HG02763 (cell line): ENCODE measurements around the gene GARIN6.
A peak's percentile ranks its signal among the peaks of the same experiment; 100 is the strongest.
"Not testable (repeated sequence)": the region's sequence is repeated elsewhere in the genome, so short reads cannot be mapped to it uniquely, and the experiment has no call there.

Experiments
- ATAC-seq: cut with Tn5 transposase; IDR thresholded peaks from one replicate; pipeline ENCODE4 v1.9.1; 2021; ENCODE audit warnings: mild to moderate bottlenecking, moderate library complexity; ENCODE audit not compliant: unreplicated experiment

Gene GARIN6

GRCh38 chr12:99647453-99647852 is at the start of gene GARIN6:
Gene GARIN6 (plus strand): TSS chr12:99647753. CDS start chr12:99648175, 422 bp downstream.
- ATAC-seq = no peak

DNA sequence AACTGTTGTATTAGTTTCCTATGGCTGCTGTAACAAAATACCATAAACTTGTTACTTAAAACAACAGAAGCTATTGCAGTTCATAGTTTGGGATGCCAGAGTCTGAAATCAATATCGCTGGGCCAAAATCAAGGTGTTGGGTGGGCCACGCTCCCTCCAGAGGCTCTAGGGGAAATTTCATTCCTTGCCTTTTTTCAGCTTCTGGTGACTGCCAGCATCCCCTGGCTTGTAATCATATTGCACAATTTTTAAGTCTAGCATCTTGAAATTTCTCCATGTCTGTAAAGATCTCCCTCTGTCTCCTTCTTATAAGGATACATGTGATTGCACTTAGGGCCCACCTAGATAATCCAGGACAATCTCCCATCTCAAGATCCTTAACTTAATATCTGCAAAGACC is 48.8 kb upstream of the GARIN6 start:
- ATAC-seq = no peak

DNA sequence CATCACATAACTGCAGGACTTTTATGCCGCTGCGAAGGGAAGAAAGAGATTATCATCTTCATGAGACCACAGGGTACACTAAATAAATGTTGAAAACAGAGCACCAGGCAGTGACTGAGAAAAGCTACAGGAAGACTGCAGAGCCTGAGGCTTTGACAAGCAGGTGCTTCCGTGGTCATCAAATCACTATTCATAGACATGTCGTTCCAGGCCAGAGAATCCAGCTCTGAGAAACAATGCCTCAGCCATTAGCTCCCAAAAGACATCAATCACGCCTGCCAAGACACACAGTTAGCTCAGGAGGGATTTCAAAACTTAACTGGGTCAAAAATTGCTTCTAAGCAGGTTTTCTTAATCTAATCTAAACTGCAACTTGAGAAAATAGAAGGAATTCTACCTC is 47.2 kb upstream of the GARIN6 start:
- ATAC-seq = peak; percentile 94

GRCh38 chr12:99609455-99610181 is 37.9 kb upstream of the GARIN6 start:
- ATAC-seq = no peak

GRCh38 chr12:99611117-99611516 is 36.4 kb upstream of the GARIN6 start:
- no peak for ATAC-seq

- ATAC-seq = no peak
Observed at GRCh38 chr12:99611599-99611998, 36.0 kb upstream of the GARIN6 start.

DNA sequence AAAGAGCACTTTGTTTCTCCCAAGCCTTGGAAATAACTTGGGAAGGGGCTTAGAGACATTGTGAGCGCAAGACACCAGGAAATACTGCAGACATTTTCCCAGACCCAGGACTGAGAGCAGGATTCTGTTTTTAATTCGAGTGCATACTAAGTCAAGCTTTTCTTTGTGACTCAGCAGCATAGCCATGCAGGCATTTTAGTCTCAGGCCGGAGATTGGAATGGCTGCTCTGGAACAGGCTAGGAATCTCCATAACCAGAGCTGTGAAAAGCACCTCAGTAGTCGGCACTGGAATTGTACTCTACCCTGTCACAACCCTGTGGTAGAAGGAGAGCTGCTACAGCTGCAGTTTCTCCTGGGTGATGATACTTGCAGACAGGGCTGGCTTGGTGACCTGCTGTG is 28.9 kb upstream of the GARIN6 start:
- ATAC-seq = no peak

- peak; percentile 82 for ATAC-seq
Observed at GRCh38 chr12:99619389-99620158, 28.0 kb upstream of the GARIN6 start.

- ATAC-seq = no peak
Observed at GRCh38 chr12:99620159-99620479, 27.4 kb upstream of the GARIN6 start.

- ATAC-seq = not testable (repeated sequence)
Observed at GRCh38 chr12:99624591-99624990, 23.0 kb upstream of the GARIN6 start.

- ATAC-seq = no peak
Observed at GRCh38 chr12:99627459-99627858, 20.1 kb upstream of the GARIN6 start.

DNA sequence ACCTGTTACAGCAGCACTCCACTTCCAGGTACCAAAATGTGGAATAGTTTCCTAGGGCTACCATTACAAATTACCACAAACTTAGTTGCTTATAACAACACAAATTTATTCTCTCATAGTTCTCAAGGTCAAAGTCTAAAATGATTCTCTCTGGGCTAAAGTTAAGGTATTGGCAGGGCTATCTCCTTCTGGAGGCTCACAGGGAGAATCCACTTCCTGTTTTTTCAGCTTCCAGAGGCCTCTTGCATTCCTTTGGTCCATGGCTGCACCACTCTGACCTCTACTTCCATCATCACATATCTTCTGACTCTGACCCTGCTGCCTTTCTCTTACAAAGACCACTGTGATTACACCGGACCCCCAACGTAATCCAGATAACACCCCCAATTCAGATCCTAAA is 2.9 kb upstream of the GARIN6 start:
- no peak for ATAC-seq

- no peak for ATAC-seq
Observed at GRCh38 chr12:99648183-99648582, 630 bp downstream of the GARIN6 start.

DNA sequence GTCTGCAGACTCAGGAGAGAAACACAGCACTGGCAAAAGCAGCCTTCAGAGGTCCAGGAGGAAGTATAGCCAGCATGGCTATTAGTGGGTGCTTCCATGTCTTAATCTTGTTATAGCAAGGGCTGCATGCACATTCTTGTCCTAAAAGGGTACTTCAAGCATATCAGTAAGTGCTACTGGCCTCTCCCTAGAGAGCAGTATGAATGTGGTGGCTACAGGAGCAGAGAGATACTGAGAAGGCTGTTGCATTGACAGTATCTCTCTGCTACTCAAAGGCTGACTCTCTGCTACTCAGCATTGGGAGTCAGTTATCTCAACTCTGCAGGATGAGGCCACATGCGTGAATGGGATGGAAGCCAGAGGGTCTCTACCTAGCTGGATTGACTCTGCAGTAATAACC is 2.0 kb downstream of the GARIN6 start:
- no peak for ATAC-seq

DNA sequence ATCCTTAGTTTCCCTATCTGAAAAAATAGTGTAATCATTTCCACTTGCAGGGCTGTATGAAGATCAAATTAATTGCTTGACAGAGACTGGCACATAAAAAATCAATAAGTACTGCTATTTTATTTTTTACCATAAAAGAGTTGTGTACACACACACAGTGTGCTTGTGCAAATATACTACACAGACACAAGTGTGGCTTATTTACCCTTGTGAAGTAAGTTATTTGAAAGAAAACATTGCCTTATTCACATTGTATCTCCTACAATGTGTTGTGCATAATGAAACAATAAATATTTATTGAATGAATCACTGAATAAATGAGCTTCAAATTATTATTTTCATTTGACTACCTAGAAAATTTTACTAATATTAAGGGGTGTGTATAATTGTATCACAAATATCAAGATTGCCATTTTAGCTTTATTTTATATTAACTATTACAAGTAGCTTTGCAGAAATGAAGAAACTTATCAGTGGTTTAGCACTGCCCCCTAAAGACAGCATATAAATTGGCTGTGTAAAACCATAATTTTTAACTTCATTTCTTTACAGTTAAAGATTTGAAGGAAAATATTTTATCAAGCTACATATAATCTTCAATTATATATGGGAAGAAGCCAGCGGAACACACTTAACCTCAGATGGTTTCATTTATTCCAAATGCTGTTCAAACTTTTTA is 11.3 kb downstream of the GARIN6 start:
- ATAC-seq = no peak

- no peak for ATAC-seq
Observed at GRCh38 chr12:99670635-99671034, 23.1 kb downstream of the GARIN6 start.

DNA sequence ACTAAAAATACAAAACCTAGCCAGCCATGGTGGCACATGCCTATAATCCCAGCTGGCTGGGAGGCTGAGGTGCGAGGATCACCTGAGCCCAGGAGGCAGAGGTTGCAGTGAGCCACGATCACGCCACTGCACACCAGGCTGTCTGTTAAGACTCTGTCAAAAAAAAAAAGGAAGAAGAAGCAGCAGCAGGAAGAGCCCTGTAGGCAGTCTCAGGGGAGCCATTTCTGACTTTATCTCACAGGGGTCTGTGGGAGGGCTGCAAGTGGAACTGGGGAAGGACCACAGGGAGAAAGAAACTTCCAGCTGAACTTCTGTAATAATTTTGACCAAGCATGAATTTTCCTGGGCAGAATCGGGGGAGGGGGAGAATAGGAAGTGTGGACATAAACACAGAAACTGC is 32.7 kb downstream of the GARIN6 start:
- no peak for ATAC-seq

DNA sequence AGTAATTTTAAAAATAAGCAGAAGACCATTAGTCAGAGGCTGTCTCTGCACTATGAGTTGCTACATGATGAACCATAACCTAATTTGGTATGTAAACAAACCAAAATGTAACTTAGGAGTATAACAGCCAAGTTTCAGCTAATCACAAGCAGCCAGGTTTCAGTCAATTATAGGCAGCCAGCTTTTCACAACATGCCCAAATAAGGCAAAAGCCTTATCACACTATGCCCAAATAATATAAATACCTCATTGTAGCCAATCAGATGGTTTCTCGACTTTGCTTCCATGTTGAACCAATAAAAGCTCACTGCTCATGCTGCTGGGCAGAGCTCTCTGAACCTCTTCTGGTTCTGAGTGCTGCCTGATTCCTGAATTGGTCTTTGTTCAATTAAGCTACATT is 38.6 kb downstream of the GARIN6 start:
- ATAC-seq = no peak

- ATAC-seq = no peak
Observed at GRCh38 chr12:99695050-99695449, 47.5 kb downstream of the GARIN6 start.
